Measurements from ENCODE around the gene NIPAL4.

NIPAL4 gene

GRCh38 chr5:157484768-157485167 lies 24.8 kb downstream of the NIPAL4 start:
- peak in 6 of 56 donors; percentile 9 to 34 (median 26) for DNase-seq

- no peak for DNase-seq
Measured at GRCh38 chr5:157485340-157485739, 25.3 kb downstream of the NIPAL4 start.

GRCh38 chr5:157485811-157486210 lies 25.8 kb downstream of the NIPAL4 start:
- DNase-seq, result no peak

GRCh38 chr5:157486221-157486681 lies 26.2 kb downstream of the NIPAL4 start:
- no peak for DNase-seq

GRCh38 chr5:157486861-157487260 lies 26.8 kb downstream of the NIPAL4 start:
- no peak for DNase-seq

GRCh38 chr5:157487358-157487757 lies 27.3 kb downstream of the NIPAL4 start:
- DNase-seq, result no peak

- DNase-seq, result no peak
Measured at GRCh38 chr5:157491471-157491995, 31.5 kb downstream of the NIPAL4 start.

- no peak for DNase-seq
Measured at GRCh38 chr5:157492886-157493285, 32.9 kb downstream of the NIPAL4 start.

GRCh38 chr5:157494178-157494832 lies 34.3 kb downstream of the NIPAL4 start:
- DNase-seq, result no peak

GRCh38 chr5:157496864-157497263 lies 36.9 kb downstream of the NIPAL4 start:
- no peak for DNase-seq

- DNase-seq, result no peak
Measured at GRCh38 chr5:157497875-157498611, 38.0 kb downstream of the NIPAL4 start.

- DNase-seq, result peak in 2 of 56 donors; percentile 8 to 16
Measured at GRCh38 chr5:157502143-157502647, 42.2 kb downstream of the NIPAL4 start.

GRCh38 chr5:157504053-157504452 lies 44.0 kb downstream of the NIPAL4 start:
- DNase-seq, result no peak

GRCh38 chr5:157505496-157505895 lies 45.5 kb downstream of the NIPAL4 start:
- DNase-seq, result no peak

- no peak for DNase-seq
Measured at GRCh38 chr5:157506066-157506590, 46.1 kb downstream of the NIPAL4 start.

GRCh38 chr5:157506981-157507780 lies 47.2 kb downstream of the NIPAL4 start:
- DNase-seq, result no peak

GRCh38 chr5:157509093-157509492 lies 49.1 kb downstream of the NIPAL4 start:
- no peak for DNase-seq

GRCh38 chr5:157509587-157509986 lies 49.6 kb downstream of the NIPAL4 start:
- no peak for DNase-seq

GRCh38 chr5:157510682-157511081 lies 50.7 kb downstream of the NIPAL4 start:
- DNase-seq, result no peak

GRCh38 chr5:157511651-157512644 lies 51.9 kb downstream of the NIPAL4 start:
- peak in 49 of 56 donors; percentile 2 to 90 (median 35) for DNase-seq

Measured in nucleus accumbens (tissue), 56 donors.